DMS53 treated with DMSO at 0.1 percent for 48 hours (cell line): ENCODE data around the gene RFX1.
"Not testable (repeated sequence)": the region's sequence is repeated elsewhere in the genome, so short reads cannot be mapped to it uniquely, and the experiment has no call there.

Experiments
- DNase-seq: peaks from one replicate; lab custom pipeline; 2025; ENCODE audit not compliant: unreplicated experiment; lab: John Stamatoyannopoulos, UW

RFX1 gene

DNA sequence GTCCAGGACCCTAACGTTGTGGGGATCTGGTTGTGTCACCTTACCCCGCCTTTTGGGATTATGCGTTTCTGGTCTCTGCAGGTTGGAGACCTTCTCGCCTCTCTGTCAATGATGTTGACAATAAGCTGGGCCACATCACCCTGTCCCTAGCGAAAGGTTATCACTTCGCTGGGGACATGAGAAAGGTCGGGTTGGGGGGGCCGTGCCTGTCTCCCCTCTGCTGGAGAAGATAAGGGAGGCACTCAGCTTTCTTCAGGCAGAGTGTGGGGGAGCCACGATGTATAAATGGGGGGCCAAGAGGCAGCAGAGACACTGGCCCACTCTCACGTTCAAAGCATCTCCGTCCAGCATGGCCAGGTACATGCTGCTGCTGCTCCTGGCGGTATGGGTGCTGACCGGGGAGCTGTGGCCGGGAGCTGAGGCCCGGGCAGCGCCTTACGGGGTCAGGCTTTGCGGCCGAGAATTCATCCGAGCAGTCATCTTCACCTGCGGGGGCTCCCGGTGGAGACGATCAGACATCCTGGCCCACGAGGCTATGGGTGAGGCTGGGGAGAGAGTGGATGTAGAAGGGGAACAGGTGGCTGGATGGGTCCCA is 21.8 kb upstream of the RFX1 start, which contains the start of gene RLN3:
Gene RLN3, plus strand, starts transcription at position 293 of the 595 bp plus-strand sequence. Its CDS starts 57 bp downstream, at position 350.
- no peak for DNase-seq

DNA sequence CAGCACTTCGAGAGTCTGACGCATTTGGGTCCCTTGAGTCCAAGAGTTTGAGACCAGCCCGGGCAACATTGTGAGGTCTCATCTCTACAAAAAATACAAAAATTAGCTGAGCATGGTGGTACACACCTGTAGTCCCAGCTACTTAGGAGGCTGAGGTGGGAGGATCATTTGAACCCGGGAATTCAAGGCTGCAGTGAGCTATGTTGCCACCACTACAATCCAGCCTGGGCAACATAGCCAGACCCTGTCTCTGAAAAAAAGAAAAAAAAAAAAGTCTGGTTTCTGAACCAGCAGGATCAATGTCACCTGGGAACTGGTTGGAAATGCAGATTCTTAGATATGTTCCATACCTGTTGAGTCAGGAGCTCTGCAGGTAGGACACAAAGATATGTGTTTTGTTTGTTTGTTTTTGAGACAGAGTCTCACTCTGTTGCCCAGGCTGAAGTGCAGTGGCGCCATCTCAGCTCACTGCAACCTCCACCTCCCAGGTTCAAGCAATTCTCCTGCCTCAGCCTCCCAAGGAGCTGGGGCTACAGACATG is 20.6 kb upstream of the RFX1 start:
- DNase-seq, result not testable (repeated sequence)

DNA sequence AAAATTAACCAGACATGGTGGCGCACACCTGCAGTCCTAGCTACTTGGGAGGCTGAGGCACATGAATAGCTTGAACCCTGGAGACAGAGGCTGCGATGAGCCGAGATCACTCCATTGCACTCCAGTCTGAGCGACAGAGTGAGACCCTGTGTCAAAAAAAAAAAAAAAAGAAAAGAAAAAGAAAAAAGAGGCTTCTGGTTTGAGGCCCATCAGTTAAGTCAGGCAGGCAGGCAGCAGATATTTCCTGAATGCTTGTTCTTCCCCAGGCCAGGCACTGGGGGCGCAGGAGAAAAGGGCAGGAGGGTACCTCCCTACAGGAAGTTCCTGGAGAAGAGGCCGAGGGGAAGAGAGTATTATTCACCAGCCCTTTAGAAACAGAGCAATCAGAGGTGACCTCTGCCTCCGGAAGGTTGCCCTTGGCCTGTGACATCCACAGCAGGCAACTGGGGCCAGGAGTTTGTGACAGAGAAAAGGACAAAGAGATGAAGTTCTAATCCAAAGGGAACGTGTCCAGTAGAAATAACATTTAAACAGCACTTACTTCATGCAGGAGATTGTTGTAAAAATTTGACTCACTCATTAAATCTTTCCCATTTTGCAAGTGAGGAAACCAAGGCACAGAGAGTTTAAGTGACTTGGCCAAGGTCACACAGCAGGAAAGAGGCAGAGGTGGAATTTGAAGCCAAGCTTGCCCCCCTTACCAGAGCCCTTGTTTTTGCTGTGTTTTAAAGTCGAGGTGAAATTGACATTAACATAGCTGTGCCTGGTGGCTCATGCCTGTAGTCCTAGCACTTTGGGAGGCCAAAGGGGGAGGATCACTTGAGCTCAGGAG is 17.5 kb upstream of the RFX1 start:
- peak; percentile 56 for DNase-seq

DNA sequence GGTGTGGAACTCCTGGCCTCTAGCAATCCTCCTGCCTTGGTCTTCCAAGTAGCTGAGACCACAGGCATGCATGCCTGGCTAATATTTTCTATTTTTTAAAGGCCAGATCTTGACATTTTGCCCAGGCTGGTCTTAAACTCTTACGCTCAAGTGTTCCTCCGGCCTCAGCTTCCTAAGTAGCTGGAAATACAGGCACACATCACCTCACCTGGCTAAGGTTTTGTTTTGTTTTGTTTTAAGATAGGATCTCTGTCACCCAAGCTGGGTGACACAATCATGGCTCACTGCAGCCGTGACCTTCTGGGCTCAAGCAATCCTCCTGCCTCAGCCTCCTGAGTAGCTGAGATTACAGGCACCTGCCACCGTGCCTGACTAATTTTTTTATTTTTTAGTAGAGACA is 16.3 kb upstream of the RFX1 start:
- DNase-seq, result no peak

DNA sequence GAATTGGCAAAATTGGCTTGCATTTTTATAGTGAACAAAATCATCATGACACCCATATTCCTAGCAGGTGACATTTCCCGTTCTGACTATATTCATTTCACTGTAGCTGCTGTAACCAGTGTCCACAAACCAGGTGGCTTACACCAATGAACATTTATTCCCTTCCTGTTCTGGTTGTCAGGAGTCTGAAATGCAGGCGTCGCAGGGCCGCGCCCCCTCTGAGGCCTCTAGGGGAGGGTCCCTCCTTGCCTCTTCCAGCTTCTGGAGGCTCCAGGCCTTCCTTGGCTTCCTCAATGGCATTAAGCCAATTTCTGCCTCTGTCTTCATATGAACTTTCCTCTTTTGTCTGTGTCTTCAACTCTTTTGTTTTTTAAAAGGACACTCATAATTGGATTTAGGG is 15.4 kb upstream of the RFX1 start:
- no peak for DNase-seq

DNA sequence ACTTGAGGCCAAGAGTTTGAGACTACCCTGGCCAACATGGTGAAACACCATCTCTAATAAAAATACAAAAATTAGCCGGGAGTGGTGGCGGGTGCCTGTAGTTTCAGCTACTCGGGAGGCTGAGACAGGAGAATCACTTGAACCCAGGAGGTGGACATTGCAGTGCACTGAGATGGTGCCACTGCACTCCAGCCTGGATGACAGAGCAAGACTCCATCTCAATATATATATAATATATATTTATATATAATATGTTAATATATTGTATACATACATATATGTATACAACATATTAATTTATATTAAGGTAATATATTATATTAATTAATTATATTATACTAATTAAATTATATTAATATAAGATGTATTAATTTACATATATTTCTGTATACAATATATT is 13.6 kb upstream of the RFX1 start:
- not testable (repeated sequence) for DNase-seq

DNA sequence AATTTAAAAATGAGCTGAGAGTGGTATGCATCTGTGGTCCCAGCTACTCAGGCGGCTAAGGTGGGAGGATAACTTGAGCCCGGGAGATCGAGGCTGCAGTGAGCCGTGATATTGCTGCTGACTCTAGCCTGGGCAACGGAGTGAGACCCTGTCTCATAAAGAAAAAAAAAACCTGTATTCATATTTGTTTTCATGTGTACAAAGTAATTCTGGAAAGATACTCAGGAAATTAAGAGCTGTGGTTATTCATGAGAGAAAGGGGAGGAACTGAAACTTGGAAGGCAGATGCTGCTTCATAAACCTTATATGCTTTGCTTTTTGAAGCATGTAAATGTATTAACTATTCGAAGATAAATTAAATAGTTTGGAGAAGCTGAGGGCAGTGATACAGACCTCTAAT is 13.0 kb upstream of the RFX1 start:
- no peak for DNase-seq

DNA sequence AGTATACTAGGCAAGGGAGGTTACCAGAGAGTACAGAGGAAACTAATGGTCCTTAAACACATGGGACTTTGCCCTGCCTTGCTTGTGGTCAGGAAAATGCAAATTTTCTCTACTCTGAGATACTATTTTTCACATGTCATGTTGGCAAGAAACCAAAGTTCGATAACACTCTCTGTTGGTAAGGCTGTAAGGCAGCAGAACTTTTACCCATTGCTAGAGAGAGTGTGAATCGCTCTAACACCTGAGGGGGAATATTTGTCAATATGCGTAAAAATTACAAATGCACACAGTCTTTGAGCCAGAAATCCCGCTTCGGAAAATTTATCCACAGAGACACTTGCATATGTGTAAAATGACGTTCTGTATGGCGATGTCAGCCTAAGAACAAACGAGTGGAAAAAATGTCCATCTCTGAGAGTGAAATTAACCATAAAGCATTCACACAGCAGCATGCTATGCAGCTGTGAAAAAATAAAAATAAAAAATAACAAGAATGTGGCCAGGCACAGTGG is 9.5 kb upstream of the RFX1 start:
- DNase-seq, result no peak

DNA sequence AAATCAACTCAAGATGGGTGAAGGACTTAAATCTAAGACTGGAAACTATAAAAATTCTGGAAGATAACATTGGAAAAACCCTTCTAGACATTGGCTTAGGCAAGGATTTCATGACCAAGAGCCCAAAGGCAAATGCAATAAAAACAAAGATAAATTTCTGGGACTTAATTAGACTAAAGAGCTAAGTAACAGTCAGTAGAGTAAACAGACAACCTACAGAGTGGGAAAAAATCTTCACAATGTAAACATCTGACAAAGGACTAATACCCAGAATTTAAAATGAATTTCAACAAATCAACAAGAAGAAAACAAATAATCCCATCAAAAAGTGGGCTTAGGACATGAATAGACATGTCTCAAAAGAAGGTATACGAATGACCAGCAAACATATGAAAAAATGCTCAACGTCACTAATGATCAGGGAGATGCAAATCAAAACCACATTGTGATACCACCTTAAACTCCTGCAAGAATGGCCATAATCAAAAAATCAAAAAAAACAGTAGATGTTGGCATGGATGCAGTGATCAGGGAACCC is 6.3 kb upstream of the RFX1 start:
- DNase-seq, result no peak

DNA sequence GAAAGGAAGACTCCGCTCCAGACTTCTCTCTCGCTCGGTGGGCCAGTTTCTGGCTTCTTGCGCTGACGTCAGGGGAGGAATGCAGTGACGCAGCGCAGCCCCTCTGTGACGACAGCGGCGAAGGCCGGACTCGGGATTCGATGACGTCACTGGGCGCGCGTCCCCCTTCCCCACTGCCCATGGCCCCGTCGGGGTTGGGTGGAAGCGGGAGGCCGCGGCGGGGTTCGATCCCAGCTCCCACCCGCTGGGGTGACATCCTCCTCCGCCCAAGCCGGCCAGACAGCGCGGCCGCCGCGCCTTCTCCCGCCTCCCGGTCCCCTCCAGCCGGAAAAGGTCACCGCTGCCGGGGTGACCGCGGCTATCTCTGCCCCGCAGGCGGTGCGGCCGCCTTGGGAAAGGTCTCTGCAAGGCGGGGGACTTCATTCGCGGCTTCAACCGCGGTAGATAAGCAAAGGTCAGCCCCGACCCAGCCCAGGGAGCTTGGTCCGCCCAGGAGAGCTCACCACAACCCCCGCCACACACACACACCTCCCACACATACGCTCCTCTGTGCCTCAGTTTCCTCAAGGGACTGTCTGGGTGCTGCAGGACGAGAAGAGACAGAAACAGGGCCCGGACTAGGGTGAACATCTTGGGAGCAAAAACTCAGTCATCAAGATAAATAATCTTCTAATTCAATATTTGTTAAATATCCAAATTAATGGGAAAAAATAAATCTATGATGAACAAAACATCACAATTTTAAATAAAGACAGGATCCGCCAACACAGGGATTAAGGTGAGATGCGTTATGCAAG is 844 bp upstream of the RFX1 start:
- DNase-seq, result peak; percentile 41

DNA sequence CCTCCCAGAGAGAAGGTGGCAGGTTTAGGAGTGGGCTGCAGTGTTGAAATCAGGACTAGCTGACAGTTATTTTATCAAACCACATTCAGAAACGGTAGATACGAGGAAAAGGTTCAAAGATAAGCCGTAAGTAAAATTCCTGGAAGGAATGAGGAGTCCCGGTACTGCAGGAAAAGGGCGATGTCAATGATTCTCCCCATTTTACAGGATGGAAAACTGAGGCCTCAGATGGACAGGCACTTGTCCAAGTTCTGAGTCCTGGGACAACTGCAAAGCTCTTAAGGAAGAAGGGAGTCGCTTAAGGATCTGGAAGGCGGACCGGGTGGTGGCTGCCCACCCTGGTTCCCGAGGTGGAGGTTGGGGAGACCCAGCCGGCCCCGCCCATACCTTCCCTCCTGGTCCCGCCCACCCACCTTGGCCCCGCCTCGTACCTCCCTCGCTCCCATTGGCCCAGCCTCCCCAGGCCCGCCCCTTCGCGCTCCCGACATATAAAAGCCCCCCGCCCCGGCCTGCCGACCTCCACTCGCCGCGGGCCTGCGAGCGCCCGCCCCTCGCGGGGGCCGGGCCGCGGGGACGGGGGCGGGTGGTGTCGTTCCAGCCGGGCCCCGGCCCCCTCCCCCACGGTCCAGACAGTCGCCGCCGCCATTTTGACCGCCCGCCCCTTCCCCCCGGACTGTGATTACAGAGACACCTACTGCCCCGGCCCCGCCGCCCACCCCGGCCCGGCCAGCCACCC is 603 bp downstream of the RFX1 start:
- DNase-seq, result peak; percentile 13

DNA sequence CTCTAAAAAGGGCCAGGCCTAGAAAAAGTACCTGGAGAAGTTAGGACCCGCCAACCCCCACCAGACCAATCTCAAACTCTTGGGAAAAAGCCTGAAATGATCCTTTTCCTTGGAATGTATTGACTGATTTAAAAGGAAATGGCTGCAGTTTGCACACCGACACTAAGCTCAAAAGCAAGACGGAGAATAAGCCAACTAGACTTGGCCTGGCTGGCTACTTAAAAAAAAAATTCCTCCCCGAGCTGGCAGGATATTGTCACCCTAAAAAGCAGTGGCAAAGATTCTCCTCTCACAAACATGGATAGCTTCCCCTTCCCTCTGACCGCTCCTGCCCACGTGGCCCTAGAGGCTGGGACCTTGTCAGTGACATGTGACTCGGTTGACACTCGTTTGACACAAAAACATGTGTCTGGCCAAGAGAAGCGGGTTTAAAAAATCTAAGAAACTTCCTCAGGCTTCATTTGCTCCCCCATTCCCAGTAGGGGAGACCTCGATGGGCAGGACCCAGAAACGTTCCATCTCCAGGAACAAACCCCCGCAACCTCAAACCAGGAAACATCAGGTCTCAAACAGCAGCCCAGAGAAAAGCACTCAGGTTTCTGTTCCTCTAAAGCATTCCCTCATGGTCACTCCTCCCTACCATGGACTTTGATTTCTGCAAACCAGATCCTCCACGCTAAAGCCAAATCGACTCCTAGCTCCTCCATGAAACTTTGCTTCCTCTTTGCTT is 1.3 kb downstream of the RFX1 start:
- no peak for DNase-seq

DNA sequence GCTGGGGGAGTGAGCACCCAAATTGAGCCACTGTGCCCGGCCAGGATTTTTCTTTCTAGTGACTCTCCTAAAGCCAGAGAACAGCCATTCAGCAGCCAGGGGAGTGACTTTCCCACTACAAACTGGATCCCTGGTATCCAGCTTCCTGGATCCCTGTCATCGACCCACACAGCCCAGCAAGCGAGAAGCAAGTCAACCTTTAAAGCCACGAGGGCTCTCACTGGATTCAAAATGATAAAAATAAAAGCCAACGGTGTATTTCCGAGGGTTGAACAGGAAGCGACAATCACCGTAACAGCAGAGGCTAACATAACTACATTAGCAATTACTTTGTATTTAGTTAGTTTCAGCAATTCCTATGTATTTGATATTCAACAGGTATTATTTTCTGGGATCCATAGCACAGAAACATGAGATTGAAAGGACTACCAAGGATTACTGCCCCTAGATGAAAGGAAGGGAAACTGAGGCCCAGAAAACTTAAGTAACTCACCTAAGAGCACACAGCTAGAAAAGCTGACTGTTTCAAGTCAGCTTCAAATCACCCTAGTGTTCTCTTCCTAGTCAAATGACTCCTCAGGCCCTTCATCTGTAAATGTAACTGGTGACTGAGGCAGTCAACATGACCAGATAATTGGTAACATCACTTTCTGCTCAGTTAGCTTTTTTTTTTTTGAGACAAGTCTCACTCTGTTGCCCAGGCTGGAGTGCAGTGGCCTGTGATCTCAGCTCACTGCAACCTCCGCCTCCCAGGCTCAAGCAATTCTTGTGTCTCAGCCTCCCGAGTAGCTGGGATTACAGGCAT is 2.7 kb downstream of the RFX1 start:
- no peak for DNase-seq

DNA sequence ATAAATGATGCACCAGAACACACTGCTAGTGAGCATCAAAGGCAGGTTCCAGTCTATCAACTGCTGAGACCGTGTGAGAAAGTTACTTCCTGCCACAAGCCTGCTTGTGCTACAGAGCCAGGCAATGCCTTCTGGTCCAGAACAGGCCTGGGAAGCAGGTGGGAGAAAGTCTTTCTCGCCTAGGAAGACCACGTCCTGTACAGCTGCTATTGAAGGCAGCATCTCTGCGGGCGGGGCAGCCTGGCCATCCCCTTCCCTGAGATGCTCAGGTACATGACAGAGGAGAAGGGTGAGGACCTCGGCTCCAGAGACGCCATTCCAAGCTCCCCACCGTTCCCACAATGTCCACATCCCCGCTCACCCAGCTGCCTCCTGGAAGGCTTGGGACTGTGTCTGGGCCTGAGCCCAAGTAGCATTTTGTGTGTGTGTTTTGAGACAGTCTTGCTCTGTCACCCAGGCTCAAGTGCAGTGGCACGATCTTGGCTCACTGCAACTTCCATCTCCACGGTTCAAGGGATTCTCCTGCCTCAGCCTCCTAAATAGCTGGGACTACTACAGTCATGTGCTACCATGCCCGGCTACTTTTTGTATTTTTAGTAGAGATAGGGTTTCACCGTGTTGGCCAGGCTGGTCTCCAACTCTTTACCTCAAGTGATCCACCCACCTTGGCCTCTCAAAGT is 3.4 kb downstream of the RFX1 start:
- DNase-seq, result no peak

DNA sequence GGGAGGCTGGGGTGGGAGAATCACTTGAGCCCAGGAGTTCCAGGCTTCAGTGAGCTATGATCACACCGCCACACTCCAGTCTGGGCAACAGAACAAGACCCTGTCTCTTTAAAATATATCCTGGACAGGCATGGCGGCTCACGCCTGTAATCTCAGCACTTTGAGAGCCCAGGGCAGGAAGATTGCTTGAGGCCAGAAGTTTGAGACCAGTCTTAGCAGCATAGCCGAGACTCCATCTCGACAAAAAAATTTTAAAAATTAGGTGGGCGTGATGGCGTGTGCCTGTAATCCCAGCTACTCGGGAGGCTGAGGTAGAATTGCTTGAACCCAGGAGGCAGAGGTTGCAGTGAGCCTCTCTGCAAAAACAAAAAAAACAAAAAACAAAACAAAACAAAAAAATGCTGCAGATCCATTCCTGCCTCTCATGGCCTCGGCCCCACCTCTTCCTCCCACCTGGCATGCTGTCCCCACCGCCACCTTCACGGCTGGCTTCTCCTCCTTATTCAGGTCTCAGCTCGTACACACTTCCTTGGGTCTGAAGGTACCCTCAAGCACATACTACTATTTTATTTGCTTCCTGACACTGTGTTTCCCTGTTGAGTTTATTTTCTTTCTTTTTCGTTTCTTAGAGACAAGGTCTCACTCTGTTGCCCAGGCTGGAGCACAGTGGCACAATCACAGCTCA is 5.3 kb downstream of the RFX1 start:
- DNase-seq, result no peak

DNA sequence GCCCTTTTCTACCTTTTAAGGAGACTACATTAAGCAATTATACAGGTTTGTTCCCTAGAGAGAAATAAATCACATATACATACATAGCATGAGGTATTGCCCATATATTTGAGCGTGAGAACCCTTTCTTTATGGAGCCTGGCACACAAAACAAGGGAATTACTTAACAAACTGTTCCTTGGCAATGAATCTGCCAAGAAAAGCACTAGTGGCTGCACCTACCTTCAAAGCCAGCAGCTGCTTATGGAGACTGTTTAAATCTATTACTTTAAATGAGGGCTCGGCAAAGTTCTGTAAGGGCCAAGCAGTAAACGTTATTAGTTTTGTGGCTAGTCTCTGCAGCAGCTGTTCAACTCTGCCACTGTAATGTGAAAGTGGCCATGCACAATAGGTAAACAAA is 7.0 kb downstream of the RFX1 start:
- DNase-seq, result no peak

DNA sequence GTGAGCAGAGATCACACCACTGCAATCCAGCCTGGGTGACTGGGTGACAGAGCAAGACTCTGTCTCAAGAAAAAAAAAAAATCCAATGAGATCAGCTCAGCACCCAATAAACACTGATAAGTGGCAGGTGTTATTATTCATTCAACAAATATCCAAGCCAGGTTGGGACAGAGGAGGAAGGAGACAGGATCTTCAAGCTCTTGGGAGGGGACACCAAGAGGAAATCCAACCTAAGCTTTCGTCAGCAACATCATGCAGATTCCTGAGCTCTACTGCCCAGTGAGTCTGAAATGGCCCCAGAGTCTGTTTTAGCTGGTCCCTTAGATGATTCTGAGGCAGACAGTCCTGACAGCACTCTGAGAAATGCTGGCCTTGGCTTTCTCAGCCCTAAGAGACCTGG is 7.7 kb downstream of the RFX1 start:
- no peak for DNase-seq

DNA sequence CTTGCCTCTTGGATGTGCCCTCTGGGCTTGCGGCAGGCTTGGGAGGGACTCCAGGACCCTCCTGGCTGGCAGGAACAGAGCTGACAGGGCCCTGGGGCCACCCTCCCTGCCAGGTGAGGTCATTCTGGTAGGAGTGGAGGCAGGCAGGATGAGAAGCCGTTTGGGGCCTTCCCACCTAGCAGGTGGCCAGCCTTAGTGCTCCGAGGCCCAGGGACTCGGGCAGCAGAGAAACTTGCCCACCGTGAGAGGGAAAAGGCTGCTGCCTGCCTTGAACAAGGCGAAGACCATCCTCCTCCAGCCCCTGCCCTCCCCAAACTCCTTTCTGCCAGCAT is 8.5 kb downstream of the RFX1 start:
- DNase-seq, result no peak
